ENCODE data around the gene IMPDH2.
A peak's percentile ranks its signal among the peaks of the same experiment; 100 is the strongest.

Gene IMPDH2

DNA sequence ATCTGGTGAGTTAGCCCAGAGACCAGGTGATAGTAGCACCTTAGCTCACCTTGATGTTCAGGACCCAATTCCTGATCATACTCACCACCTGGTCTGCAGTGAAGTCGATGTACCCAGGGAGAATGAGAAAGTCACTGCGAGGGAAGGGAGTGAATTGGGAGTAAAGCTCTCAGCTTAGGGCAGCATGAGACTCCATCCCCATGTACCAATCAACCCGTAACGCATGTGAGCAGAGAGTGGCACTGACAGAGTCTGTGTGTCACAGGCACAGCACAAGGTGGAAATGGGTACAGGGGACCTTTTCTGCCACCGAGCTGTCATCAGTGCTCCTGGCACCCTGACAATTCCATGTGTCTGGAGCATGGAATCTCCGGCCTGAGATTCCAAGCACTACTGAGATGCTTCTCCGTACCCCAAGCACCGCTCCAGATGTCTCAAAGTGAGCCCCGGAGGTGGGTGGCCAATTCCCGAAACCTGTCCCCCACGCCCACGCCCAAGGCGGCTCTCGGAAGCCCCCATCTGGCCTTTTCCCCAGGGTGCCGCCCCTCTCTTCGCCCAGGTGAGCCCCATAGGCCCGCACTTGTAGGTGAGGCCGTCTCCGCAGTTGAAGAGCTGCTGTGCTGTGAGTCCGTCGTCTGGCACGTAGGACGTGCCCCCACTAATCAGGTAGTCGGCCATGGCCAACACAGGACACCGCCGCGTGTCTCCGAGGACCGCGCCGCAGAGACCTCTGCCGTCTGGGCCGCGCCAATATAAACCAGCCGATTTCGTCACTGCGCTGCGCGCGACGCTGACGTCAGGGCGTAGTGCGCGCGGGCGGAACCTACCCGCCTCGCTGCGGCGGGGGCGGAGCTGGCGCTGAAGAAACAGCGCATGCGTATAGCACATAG lies at the start of gene IMPDH2:
IMPDH2 (minus strand) TSS at position 726 of the 890 bp plus-strand sequence; CDS start at position 678, 48 bp downstream.
- H4K20me1 ChIP-seq (ENCODE audit: control insufficient read depth, insufficient read depth, low read depth, low read length) = peaks cover 4% of the 10 kb centered on the region; the same call in 1 of the 2 replicates
- H3K36me3 ChIP-seq (ENCODE audit: control insufficient read depth, low read length) = peaks cover 94% of the 10 kb centered on the region
- TF ChIP-seq, protein P1, sequence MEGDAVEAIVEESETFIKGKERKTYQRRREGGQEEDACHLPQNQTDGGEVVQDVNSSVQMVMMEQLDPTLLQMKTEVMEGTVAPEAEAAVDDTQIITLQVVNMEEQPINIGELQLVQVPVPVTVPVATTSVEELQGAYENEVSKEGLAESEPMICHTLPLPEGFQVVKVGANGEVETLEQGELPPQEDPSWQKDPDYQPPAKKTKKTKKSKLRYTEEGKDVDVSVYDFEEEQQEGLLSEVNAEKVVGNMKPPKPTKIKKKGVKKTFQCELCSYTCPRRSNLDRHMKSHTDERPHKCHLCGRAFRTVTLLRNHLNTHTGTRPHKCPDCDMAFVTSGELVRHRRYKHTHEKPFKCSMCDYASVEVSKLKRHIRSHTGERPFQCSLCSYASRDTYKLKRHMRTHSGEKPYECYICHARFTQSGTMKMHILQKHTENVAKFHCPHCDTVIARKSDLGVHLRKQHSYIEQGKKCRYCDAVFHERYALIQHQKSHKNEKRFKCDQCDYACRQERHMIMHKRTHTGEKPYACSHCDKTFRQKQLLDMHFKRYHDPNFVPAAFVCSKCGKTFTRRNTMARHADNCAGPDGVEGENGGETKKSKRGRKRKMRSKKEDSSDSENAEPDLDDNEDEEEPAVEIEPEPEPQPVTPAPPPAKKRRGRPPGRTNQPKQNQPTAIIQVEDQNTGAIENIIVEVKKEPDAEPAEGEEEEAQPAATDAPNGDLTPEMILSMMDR (IDR thresholded peaks at IDR 0.05; ENCODE audit: low read depth, low read length, poor library complexity, severe bottlenecking) = peak; percentile 38
- no peak for TF ChIP-seq EZH2phosphoT487 (IDR thresholded peaks at IDR 0.05; ENCODE audit: borderline replicate concordance, low read length)
- no peaks in the 10 kb centered on the region for H3K9me2 ChIP-seq (replicated peaks; ENCODE audit: control insufficient read depth, low read length)
- H3K27ac ChIP-seq (ENCODE audit: low read depth, low read length) = peak within 1 kb of the TSS; percentile 59
- peak within 1 kb of the TSS; percentile 94 for H3K4me2 ChIP-seq (ENCODE audit: low read length)
- H3K4me3 ChIP-seq (ENCODE audit: low read length) = peak within 1 kb of the TSS; percentile 91
- peaks cover 54% of the 10 kb centered on the region for H3K79me2 ChIP-seq (ENCODE audit: control insufficient read depth, low read length)
- no peaks in the 10 kb centered on the region for H3K9me3 ChIP-seq (ENCODE audit: control insufficient read depth, insufficient read depth, low read length)
- peaks cover 42% of the 10 kb centered on the region for H3F3A ChIP-seq (ENCODE audit: control insufficient read depth, insufficient read depth)
- H3K4me1 ChIP-seq (ENCODE audit: control insufficient read depth, low read length) = peaks cover 51% of the 10 kb centered on the region
- no peaks in the 10 kb centered on the region for H3K27me3 ChIP-seq (ENCODE audit: control insufficient read depth, low read length)

DNA sequence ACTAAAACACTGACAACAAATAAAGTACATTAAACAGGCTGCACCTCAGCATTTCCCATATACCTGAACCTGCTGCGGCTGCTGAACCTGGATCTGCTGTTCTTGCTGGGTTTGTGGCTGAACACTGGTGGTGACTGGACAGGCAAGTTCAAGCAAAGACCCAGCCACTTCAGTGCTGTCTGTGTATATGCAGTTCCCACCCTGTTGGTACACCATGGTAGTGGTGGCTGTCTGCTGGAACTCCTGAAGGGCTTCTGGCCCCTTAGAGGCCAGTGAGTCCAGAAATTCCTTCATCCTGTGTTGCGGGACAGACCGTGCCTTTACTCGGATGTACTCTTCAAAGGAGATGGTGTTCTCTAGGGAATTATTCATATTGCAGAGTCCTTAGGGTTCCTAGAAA lies 47.4 kb upstream of the IMPDH2 start:
- H3F3A ChIP-seq (ENCODE audit: control insufficient read depth, insufficient read depth) = peaks cover 4% of the 10 kb centered on the region; the same call in 1 of the 2 replicates
- H3K4me2 ChIP-seq (ENCODE audit: low read length) = no peak overlapping the region
- TF ChIP-seq, protein P1 (IDR thresholded peaks at IDR 0.05; ENCODE audit: low read depth, low read length, poor library complexity, severe bottlenecking) = no peak
- TF ChIP-seq EZH2phosphoT487 (IDR thresholded peaks at IDR 0.05; ENCODE audit: borderline replicate concordance, low read length) = no peak
- H3K36me3 ChIP-seq (ENCODE audit: control insufficient read depth, low read length) = peaks cover 81% of the 10 kb centered on the region
- H3K79me2 ChIP-seq (ENCODE audit: control insufficient read depth, low read length) = peaks cover 71% of the 10 kb centered on the region
- H3K9me3 ChIP-seq (ENCODE audit: control insufficient read depth, insufficient read depth, low read length) = no peaks in the 10 kb centered on the region
- no peaks in the 10 kb centered on the region for H3K27me3 ChIP-seq (ENCODE audit: control insufficient read depth, low read length)
- no peaks in the 10 kb centered on the region for H3K4me1 ChIP-seq (ENCODE audit: control insufficient read depth, low read length)
- H3K27ac ChIP-seq (ENCODE audit: low read depth, low read length) = no peak overlapping the region
- H4K20me1 ChIP-seq (ENCODE audit: control insufficient read depth, insufficient read depth, low read depth, low read length) = no peaks in the 10 kb centered on the region
- H3K4me3 ChIP-seq (ENCODE audit: low read length) = no peak overlapping the region
- no peaks in the 10 kb centered on the region for H3K9me2 ChIP-seq (replicated peaks; ENCODE audit: control insufficient read depth, low read length)

DNA sequence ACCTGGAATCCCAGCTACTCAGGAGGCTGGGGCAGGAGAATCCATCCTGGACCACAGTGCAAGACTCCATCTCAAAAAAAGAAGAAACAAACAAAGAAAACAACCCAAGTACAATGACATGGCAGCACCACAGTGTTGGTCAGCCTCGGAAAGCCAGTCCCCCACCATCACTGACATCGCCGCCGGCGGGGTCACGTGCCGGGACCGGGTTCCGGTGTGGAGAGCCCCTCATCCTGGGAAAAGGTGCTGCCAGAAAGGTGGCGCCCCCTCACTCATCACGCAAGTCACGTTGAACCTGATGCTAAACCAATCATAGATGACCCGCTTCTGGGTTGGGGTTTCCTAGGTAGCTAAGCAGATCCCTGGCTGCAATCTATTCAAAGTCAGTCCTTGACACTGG lies 46.9 kb upstream of the IMPDH2 start:
- Histone ChIP-seq H3K36me3 (ENCODE audit: control insufficient read depth, low read length) (peaks cover 86% of the 10 kb centered on the region), H3K4me1 (ENCODE audit: control insufficient read depth, low read length) (no peaks in the 10 kb centered on the region), H3K9me3 (ENCODE audit: control insufficient read depth, insufficient read depth, low read length) (no peaks in the 10 kb centered on the region), H3K27me3 (ENCODE audit: control insufficient read depth, low read length) (no peaks in the 10 kb centered on the region), H3K4me3 (ENCODE audit: low read length) (no peak overlapping the region), H3K27ac (ENCODE audit: low read depth, low read length) (no peak overlapping the region), H3K79me2 (ENCODE audit: control insufficient read depth, low read length) (peaks cover 70% of the 10 kb centered on the region), H3K9me2 (replicated peaks; ENCODE audit: control insufficient read depth, low read length) (no peaks in the 10 kb centered on the region), H4K20me1 (ENCODE audit: control insufficient read depth, insufficient read depth, low read depth, low read length) (no peaks in the 10 kb centered on the region), H3K4me2 (ENCODE audit: low read length) (no peak overlapping the region), H3F3A (ENCODE audit: control insufficient read depth, insufficient read depth) (peaks cover 4% of the 10 kb centered on the region; the same call in 1 of the 2 replicates)
- TF ChIP-seq, protein P1 (IDR thresholded peaks at IDR 0.05; ENCODE audit: low read depth, low read length, poor library complexity, severe bottlenecking) = no peak
- no peak for TF ChIP-seq EZH2phosphoT487 (IDR thresholded peaks at IDR 0.05; ENCODE audit: borderline replicate concordance, low read length)
